RPMI7951 (cell line): ENCODE data around the gene TSHZ2. TPM values are rescaled to one million over a fixed set of nuclear protein-coding genes. Genes with fewer than 3 reads are reported as not detected.
A peak's percentile ranks its signal among the peaks of the same experiment; 100 is the strongest.

ENCODE experiments used
- DNase-seq: peaks from one replicate; pipeline ENCODE4 v3.0.0-alpha.2; 2012; ENCODE audit warnings: low read depth
- total RNA-seq: library from RNA; depleted of rRNA; stranded (reverse); fragments of >200 nt; shearing (Covaris generic); gene quantifications from 2 replicates; pipeline ENCODE4 v1.2.3, GENCODE V29; 2014

TSHZ2 gene
- total RNA-seq, 1 experiment from 2014 or later, result 0.12 TPM

GRCh38 chr20:53307964-53308597 lies 335.9 kb downstream of the TSHZ2 start:
- DNase-seq, result no peak

DNA sequence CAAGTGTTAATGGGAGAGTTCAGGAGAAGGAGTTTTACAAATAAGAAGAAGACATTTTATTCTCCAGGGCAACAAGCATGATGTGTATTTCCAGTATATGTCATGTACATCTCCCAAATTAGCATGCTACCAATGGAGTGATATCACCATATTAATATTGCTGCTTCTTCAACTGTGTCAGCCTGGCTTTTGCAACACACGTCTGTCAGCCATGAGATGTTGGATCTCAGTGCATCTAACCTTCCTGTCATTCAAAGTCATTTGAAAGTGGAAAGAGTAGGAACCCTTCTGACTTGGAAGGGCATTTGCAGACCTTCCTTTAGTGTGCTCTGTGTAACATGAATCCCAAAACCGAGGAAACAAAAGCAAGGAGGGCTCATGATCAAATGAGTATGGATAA lies 337.4 kb downstream of the TSHZ2 start:
- no peak for DNase-seq

DNA sequence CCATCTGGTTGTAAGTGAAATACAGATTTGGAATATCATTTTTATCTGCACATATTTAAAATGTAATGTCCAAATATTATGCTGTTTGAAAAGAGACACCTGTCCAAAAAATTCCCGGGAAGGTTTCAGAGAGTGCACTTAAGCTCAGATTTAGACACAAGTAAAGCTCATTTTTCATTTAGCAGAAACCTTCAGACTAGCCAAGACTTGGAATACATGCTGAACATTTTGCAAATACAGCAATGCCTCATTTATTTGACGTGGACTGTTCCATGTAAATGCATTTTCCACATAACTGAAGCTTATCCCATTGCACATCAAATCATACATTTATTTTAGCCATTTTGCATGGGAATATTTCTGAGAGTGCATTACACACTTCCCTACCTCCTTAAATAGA lies 340.8 kb downstream of the TSHZ2 start:
- DNase-seq, result no peak

- no peak for DNase-seq
Measured at GRCh38 chr20:53316206-53316937, 344.2 kb downstream of the TSHZ2 start.

- no peak for DNase-seq
Measured at GRCh38 chr20:53319200-53319599, 347.0 kb downstream of the TSHZ2 start.

DNA sequence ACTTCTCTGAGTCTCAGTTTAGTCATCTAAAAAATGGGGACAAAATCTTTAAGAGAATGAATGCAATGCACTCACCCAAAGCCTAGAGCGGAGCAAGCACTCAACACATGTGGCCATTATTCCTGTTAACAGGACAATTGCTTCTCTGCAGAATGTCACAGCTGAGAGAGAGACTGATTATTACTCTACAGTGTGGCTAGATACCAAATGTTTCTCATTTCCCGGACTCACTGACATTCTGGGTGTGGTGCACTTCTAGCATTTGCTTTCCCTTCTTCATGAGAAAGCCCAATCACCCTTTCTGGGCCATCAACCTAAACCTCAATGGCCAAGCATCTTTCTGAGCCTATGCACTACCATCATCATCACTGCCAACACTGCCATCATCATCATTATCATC lies 347.6 kb downstream of the TSHZ2 start:
- DNase-seq, result no peak

- no peak for DNase-seq
Measured at GRCh38 chr20:53320701-53321100, 348.5 kb downstream of the TSHZ2 start.

DNA sequence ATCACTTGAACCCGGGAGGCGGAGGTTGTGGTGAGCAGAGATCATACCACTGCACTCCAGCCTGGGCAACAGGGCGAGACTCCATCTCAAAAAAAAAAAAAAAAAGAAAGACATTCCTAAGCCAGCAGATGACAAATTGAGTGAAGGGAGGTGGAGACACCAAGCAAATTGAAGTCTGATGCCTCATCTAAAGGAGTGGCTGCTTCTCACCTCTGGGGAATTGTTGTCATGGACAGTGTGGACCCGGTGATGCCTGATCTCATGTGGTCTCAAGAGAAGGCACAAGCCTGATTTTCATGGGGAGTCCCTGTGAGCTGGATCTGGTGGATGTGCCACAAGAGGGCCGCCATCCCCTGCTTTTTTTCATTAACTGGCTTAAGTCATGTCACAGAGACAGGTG lies 349.4 kb downstream of the TSHZ2 start:
- peak; percentile 25 for DNase-seq

- DNase-seq, result peak; percentile 46
Measured at GRCh38 chr20:53322651-53323050, 350.5 kb downstream of the TSHZ2 start.

DNA sequence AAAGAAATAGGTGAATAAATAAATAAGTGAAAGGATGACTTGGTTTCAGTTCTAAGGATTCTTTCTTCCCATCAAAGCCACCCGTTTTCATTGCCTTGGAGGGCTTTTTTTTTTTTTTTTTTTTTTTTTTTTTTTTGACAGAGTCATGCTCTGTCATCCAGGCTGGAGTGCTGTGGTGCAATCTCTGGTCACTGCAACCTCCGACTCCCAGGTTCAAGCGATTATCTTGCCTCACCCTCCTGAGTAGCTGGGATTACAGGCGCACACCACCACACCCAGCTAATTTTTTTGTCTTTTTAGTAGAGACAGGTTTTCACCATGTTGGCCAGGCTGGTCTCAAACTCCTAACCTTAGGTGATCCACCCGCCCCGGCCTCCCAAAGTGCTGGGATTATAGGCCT lies 351.3 kb downstream of the TSHZ2 start:
- DNase-seq, result peak; percentile 26

GRCh38 chr20:53324816-53325215 lies 352.7 kb downstream of the TSHZ2 start:
- no peak for DNase-seq

- DNase-seq, result no peak
Measured at GRCh38 chr20:53328961-53329360, 356.8 kb downstream of the TSHZ2 start.

- no peak for DNase-seq
Measured at GRCh38 chr20:53329781-53330180, 357.6 kb downstream of the TSHZ2 start.

- DNase-seq, result peak; percentile 52
Measured at GRCh38 chr20:53330601-53331140, 358.5 kb downstream of the TSHZ2 start.

GRCh38 chr20:53331151-53331973 lies 359.2 kb downstream of the TSHZ2 start:
- peak; percentile 98 for DNase-seq

- DNase-seq, result peak; percentile 70
Measured at GRCh38 chr20:53332022-53332837, 360.1 kb downstream of the TSHZ2 start.

- DNase-seq, result no peak
Measured at GRCh38 chr20:53334861-53335260, 362.7 kb downstream of the TSHZ2 start.

DNA sequence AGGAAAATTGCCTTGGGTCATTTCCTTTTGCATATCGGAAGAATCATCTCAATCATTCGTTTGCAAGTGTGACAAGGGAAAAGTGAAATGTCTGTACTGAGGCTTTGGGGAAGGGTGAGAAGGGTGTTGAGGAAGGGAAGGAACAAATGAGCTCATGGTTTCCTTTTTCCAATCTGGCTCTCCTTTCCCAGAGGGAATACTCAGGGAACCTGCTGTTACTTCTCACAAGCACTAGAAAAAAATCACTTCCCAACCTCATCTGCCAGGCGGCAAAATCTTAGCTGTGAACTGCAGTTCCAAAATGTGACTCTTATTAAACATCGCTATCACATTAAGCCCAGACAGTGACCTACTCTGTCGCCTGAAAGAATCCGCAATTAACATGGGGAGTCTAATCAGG lies 363.4 kb downstream of the TSHZ2 start:
- DNase-seq, result peak; percentile 30

GRCh38 chr20:53336892-53337291 lies 364.7 kb downstream of the TSHZ2 start:
- no peak for DNase-seq

- DNase-seq, result no peak
Measured at GRCh38 chr20:53337390-53338101, 365.4 kb downstream of the TSHZ2 start.

DNA sequence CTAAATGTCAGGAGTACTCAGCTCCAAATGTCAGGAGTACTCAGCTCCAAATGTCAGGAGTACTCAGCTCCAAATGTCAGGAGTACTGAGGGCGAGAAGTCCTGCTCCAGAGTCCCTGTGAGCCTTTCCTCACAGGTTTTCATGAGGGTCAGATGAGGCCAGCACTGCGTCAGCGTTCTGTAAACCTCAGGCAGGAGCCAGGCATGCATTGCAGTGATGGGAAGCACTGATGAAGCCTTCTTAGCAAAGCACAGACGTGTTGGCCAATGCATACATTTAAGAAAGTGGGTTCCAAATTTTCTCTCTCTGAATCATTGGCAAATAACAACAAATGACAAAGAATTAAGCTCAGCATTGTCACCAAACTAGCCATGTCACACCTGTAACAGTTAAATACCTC lies 366.6 kb downstream of the TSHZ2 start:
- no peak for DNase-seq
